HEK293 (cell line): ENCODE measurements around the gene CASP8.

Experiments used
- BCL11B ChIP-seq: fragments of 450-650 bp; formaldehyde crosslinking; IDR thresholded peaks from 2 replicates; pipeline ENCODE4 v1.5.1; 2016; ENCODE audit warnings: low read depth, missing biosample characterization, missing genetic modification characterization
- BCL6B ChIP-seq: fragments of 450-650 bp; formaldehyde crosslinking; IDR thresholded peaks from 2 replicates; pipeline ENCODE4 v1.5.1; 2017; ENCODE audit warnings: missing biosample characterization, missing genetic modification characterization
- PRDM10 ChIP-seq: fragments of 450-650 bp; formaldehyde crosslinking; IDR thresholded peaks from 2 replicates; pipeline ENCODE4 v1.5.1; 2016; ENCODE audit warnings: missing biosample characterization, missing genetic modification characterization
- TF ChIP-seq, protein P1 (sequence below): fragments of 450-650 bp; formaldehyde crosslinking; IDR thresholded peaks from 2 replicates; pipeline ENCODE4 v1.5.1; 2016; ENCODE audit warnings: missing biosample characterization, missing genetic modification characterization

- TF ChIP-seq BCL6B (no peak), BCL11B (no peak), PRDM10 (tag by site-specific recombination) (no peak)
- TF ChIP-seq, protein P1, sequence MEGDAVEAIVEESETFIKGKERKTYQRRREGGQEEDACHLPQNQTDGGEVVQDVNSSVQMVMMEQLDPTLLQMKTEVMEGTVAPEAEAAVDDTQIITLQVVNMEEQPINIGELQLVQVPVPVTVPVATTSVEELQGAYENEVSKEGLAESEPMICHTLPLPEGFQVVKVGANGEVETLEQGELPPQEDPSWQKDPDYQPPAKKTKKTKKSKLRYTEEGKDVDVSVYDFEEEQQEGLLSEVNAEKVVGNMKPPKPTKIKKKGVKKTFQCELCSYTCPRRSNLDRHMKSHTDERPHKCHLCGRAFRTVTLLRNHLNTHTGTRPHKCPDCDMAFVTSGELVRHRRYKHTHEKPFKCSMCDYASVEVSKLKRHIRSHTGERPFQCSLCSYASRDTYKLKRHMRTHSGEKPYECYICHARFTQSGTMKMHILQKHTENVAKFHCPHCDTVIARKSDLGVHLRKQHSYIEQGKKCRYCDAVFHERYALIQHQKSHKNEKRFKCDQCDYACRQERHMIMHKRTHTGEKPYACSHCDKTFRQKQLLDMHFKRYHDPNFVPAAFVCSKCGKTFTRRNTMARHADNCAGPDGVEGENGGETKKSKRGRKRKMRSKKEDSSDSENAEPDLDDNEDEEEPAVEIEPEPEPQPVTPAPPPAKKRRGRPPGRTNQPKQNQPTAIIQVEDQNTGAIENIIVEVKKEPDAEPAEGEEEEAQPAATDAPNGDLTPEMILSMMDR: no peak
These were observed 4.3 kb upstream of the CASP8 start for GRCh38 chr2:201256082-201256481.
